Sigmoid colon (tissue), 7 donors: ENCODE data around the gene TFEB. TPM values are rescaled to one million over a fixed set of nuclear protein-coding genes. Genes with fewer than 3 reads are reported as not detected.

ENCODE experiments used
- DNase-seq: peaks from one replicate; pipeline ENCODE4 v3.0.0-alpha.2; 2019
- H3K27ac ChIP-seq, 4 donors: fragments of 200-600 bp; sonication (generic); one replicate each; pipeline ENCODE4 v1.5.1; 2016 to 2019; ENCODE audit warnings: mild to moderate bottlenecking in 1 of 4
- H3K27me3 ChIP-seq, 3 donors: fragments of 200-600 bp; sonication (generic); one replicate each; pipeline ENCODE4 v1.5.1; 2019; ENCODE audit warnings: mild to moderate bottlenecking in 1 of 3
- H3K36me3 ChIP-seq, 4 donors: fragments of 200-600 bp; sonication (generic); one replicate each; pipeline ENCODE4 v1.5.1; 2016 to 2019
- H3K4me1 ChIP-seq, 4 donors: fragments of 200-600 bp; sonication (generic); one replicate each; pipeline ENCODE4 v1.5.1; 2017 to 2019
- H3K4me3 ChIP-seq, 4 donors: fragments of 200-600 bp; sonication (generic); one replicate each; pipeline ENCODE4 v1.5.1; 2017 to 2019; ENCODE audit warnings: mild to moderate bottlenecking in 2 of 4, moderate library complexity in 1 of 4
- H3K9me3 ChIP-seq, 4 donors: fragments of 200-600 bp in 3 of 4; sonication (generic) in 3 of 4; one replicate each; pipeline versions ENCODE4 v1.5.1 to v1.6.1; 2013 to 2019
- CTCF ChIP-seq, 4 experiments: fragments of 450-650 bp in 3 of 4; fragments of 200-600 bp in 1 of 4; IDR thresholded peaks; one replicate each; pipeline ENCODE4 v1.5.1; 2016 to 2019; ENCODE audit warnings: antibody characterized with exemption in 4 of 4, mild to moderate bottlenecking in 3 of 4, moderate library complexity in 2 of 4
- EP300 ChIP-seq, 4 donors: sonication (generic); formaldehyde crosslinking; IDR thresholded peaks; one replicate each; pipeline ENCODE4 v1.6.1; 2017; ENCODE audit warnings: antibody characterized with exemption in 4 of 4
- POLR2A ChIP-seq, 2 donors: fragments of 450-650 bp; IDR thresholded peaks; one replicate each; pipeline ENCODE4 v1.6.1; 2016; ENCODE audit warnings: antibody characterized with exemption in 2 of 2, mild to moderate bottlenecking in 2 of 2, moderate library complexity in 2 of 2
- POLR2AphosphoS5 ChIP-seq, 4 donors: sonication (generic); formaldehyde crosslinking; IDR thresholded peaks; one replicate each; pipeline ENCODE4 v1.6.1; 2017; ENCODE audit warnings: antibody characterized with exemption in 4 of 4
- WGBS, 2 donors: extraction: QIAGEN DNeasy Blood & Tissue Kit; methylation state at CpG; one replicate each; pipeline ENCODE4 v1.1.7; 2013; 5-methylcytosine and 5-hydroxymethylcytosine counted together
- intact Hi-C: fragments of 100-400 bp; cut with DNase I; formaldehyde crosslinking; loops from one replicate; pipeline ENCODE4 v1.15.1; 2023
- polyA plus RNA-seq, 3 donors: library from polyadenylated mRNA; stranded (reverse); fragments of 200-250 nt; gene quantifications; one replicate each; pipeline ENCODE4 v1.2.3, GENCODE V29; 2013
- total RNA-seq, 4 donors: library from RNA; depleted of rRNA; stranded (reverse); fragments of >200 nt; gene quantifications; one replicate each; pipeline ENCODE4 v1.1.0, GENCODE V29; 2016
- donor health status: healthy with polysubstance abuse.
- donor health status: Bipolar disorder and iron deficiency.
- donor health status: healthy.

TFEB gene
- total and polyA plus RNA-seq, 7 donors: 21.0 to 40.9 (median 28.2) TPM

GRCh38 chr6:41675992-41676391 is 59.4 kb downstream of the TFEB start:
- no peak for TF ChIP-seq EP300 (IDR thresholded peaks at IDR 0.05)
- TF ChIP-seq POLR2AphosphoS5 (IDR thresholded peaks at IDR 0.05): no peak
- no peak for TF ChIP-seq POLR2A (IDR thresholded peaks at IDR 0.05)
- TF ChIP-seq CTCF (IDR thresholded peaks at IDR 0.05): no peak
- H3K27me3 ChIP-seq: peaks cover 0 to 5% (median 0%) of the 10 kb centered on the region in 3 donors
- DNase-seq: no peak
- WGBS, 2 donors: 76 to 89% methylated on average over 6 of the region's 6 CpGs
- H3K27ac ChIP-seq: no peak overlapping the region
- no peaks in the 10 kb centered on the region for H3K9me3 ChIP-seq
- no peaks in the 10 kb centered on the region for H3K36me3 ChIP-seq
- intact Hi-C loops: no loop called here
- no peak overlapping the region for H3K4me3 ChIP-seq
- H3K4me1 ChIP-seq: no peaks in the 10 kb centered on the region

- WGBS, 2 donors: 88% methylated on average over 6 of the region's 6 CpGs
- TF ChIP-seq EP300 (IDR thresholded peaks at IDR 0.05) (no peak), POLR2A (IDR thresholded peaks at IDR 0.05) (no peak), POLR2AphosphoS5 (IDR thresholded peaks at IDR 0.05) (no peak), CTCF (IDR thresholded peaks at IDR 0.05) (no peak)
- H3K4me3 ChIP-seq: no peak overlapping the region
- no peaks in the 10 kb centered on the region for H3K36me3 ChIP-seq
- intact Hi-C loops: no loop called here
- H3K9me3 ChIP-seq: no peaks in the 10 kb centered on the region
- DNase-seq: no peak
- H3K27me3 ChIP-seq: peaks cover 0 to 5% (median 0%) of the 10 kb centered on the region in 3 donors
- H3K4me1 ChIP-seq: no peaks in the 10 kb centered on the region
- H3K27ac ChIP-seq: no peak overlapping the region
Observed at GRCh38 chr6:41675176-41675775, 60.1 kb downstream of the TFEB start.

GRCh38 chr6:41674231-41675000 is 61.0 kb downstream of the TFEB start:
- Histone ChIP-seq H3K27me3 (peaks cover 0 to 5% (median 0%) of the 10 kb centered on the region in 3 donors), H3K4me3 (no peak overlapping the region), H3K27ac (no peak overlapping the region), H3K36me3 (no peaks in the 10 kb centered on the region), H3K9me3 (no peaks in the 10 kb centered on the region), H3K4me1 (no peaks in the 10 kb centered on the region)
- TF ChIP-seq EP300 (IDR thresholded peaks at IDR 0.05): no peak
- TF ChIP-seq POLR2AphosphoS5 (IDR thresholded peaks at IDR 0.05): no peak
- no peak for TF ChIP-seq CTCF (IDR thresholded peaks at IDR 0.05)
- TF ChIP-seq POLR2A (IDR thresholded peaks at IDR 0.05): no peak
- DNase-seq: no peak
- intact Hi-C loops: no loop called here
- 78 to 80% methylated on average over 7 of the region's 7 CpGs for WGBS, 2 donors

GRCh38 chr6:41673704-41674000 is 61.8 kb downstream of the TFEB start:
- Histone ChIP-seq H3K36me3 (no peaks in the 10 kb centered on the region), H3K27ac (no peak overlapping the region), H3K27me3 (peaks cover 0 to 5% (median 0%) of the 10 kb centered on the region in 3 donors), H3K9me3 (no peaks in the 10 kb centered on the region), H3K4me3 (no peak overlapping the region), H3K4me1 (no peaks in the 10 kb centered on the region)
- intact Hi-C loops: no loop called here
- no peak for DNase-seq
- TF ChIP-seq POLR2A (IDR thresholded peaks at IDR 0.05) (no peak), CTCF (IDR thresholded peaks at IDR 0.05) (no peak), POLR2AphosphoS5 (IDR thresholded peaks at IDR 0.05) (no peak)
- 84 to 85% methylated on average over 5 of the region's 5 CpGs for WGBS, 2 donors
